ENCODE data around the gene GAREM1. TPM values are rescaled to one million over a fixed set of nuclear protein-coding genes. Genes with fewer than 3 reads are reported as not detected.

Gene GAREM1
- polyA plus RNA-seq, 1 of the 3 experiments (the other 2 are of a cell fraction), result 2.8 TPM

DNA sequence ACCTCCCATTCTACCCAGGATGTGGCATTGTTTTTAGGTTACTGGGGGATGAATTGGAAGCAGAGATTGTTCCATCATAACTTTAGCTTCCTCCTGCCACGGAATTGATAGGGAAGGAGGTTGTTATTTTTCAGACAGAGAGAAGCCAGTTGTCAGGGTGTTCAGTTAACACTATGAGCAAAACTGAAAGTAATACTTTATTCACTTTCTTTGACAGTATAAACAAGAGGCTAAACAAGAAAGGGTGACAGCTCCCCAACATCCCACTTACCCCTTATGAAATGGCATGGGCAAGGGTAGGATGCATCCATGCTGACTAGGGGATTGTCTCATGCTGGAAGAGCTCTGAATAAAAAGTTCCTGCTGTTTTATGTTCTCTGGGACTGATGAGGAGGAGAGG lies 36.4 kb upstream of the GAREM1 start:
- no peak for DNase-seq
- Histone ChIP-seq H3K9ac (no peak overlapping the region), H3K9me2 (no peaks in the 10 kb centered on the region), H3K4me3 (ENCODE audit: low read depth in 2 of 2, low read length in 1 of 2) (no peak overlapping the region), H3K36me3 (replicated peaks in 1 of 2; ENCODE audit: control insufficient read depth in 1 of 2, insufficient read depth in 2 of 2, low read length in 1 of 2) (no peaks in the 10 kb centered on the region), H3K9me3 (no peaks in the 10 kb centered on the region), H3F3A (replicated peaks; ENCODE audit: insufficient read depth) (no peaks in the 10 kb centered on the region), H3K4me2 (no peak overlapping the region), H3K27me3 (ENCODE audit: insufficient read depth) (no peaks in the 10 kb centered on the region), H3K27ac (ENCODE audit: low read depth in 2 of 2, low read length in 1 of 2) (no peak overlapping the region), H4K20me1 (ENCODE audit: insufficient read depth) (no peaks in the 10 kb centered on the region), H2AFZ (ENCODE audit: low read depth) (no peak overlapping the region), H3K79me2 (ENCODE audit: insufficient read depth) (no peaks in the 10 kb centered on the region), H3K4me1 (ENCODE audit: control insufficient read depth in 1 of 2, insufficient read depth in 2 of 2, low read depth in 1 of 2, low read length in 1 of 2) (no peaks in the 10 kb centered on the region)
- ChIA-PET POLR2A (no interaction called here), CTCF (no interaction called here)
- no peak for TF ChIP-seq TAF1 (IDR thresholded peaks at IDR 0.05; ENCODE audit: borderline replicate concordance, low read depth, low read length)
- TF ChIP-seq USF1 (IDR thresholded peaks at IDR 0.05; ENCODE audit: borderline replicate concordance, low read depth), result no peak
- TF ChIP-seq IRF3 (IDR thresholded peaks at IDR 0.05; ENCODE audit: low read depth, low read length), result no peak
- no peak for TF ChIP-seq TEAD4 (IDR thresholded peaks at IDR 0.05; ENCODE audit: borderline replicate concordance, insufficient read depth)
- TF ChIP-seq, protein P1, sequence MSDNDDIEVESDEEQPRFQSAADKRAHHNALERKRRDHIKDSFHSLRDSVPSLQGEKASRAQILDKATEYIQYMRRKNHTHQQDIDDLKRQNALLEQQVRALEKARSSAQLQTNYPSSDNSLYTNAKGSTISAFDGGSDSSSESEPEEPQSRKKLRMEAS (IDR thresholded peaks at IDR 0.05; ENCODE audit: low read depth), result no peak
- no peak for TF ChIP-seq RXRA (IDR thresholded peaks at IDR 0.05; ENCODE audit: borderline replicate concordance, low read depth)
- no peak for TF ChIP-seq NFIC (IDR thresholded peaks at IDR 0.05; ENCODE audit: borderline replicate concordance)
- TF ChIP-seq MEF2A (IDR thresholded peaks at IDR 0.05; ENCODE audit: borderline replicate concordance, low read depth), result no peak
- WGBS (ENCODE audit: low lambda C conversion rate), result 0% methylated on average over 1 of the region's 1 CpG

GRCh38 chr18:32502014-32502413 lies 31.3 kb upstream of the GAREM1 start:
- WGBS (ENCODE audit: low lambda C conversion rate), result 48% methylated on average over 4 of the region's 4 CpGs
- H3K4me2 ChIP-seq, result no peak overlapping the region
- TF ChIP-seq RCOR1 (IDR thresholded peaks at IDR 0.05; ENCODE audit: low read length) (no peak), NFIC (IDR thresholded peaks at IDR 0.05; ENCODE audit: borderline replicate concordance) (no peak), POLR2AphosphoS5 (IDR thresholded peaks at IDR 0.05; ENCODE audit: low read depth, low read length) (no peak), SIN3A (IDR thresholded peaks at IDR 0.05; ENCODE audit: borderline replicate concordance, low read depth, low read length) (no peak), REST (IDR thresholded peaks at IDR 0.05; ENCODE audit: low read depth, low read length) (no peak), USF1 (IDR thresholded peaks at IDR 0.05; ENCODE audit: borderline replicate concordance, low read depth) (no peak), TCF12 (IDR thresholded peaks at IDR 0.05) (no peak), SMC3 (IDR thresholded peaks at IDR 0.05; ENCODE audit: low read depth, low read length) (no peak), NRF1 (IDR thresholded peaks at IDR 0.05; ENCODE audit: low read depth, low read length) (no peak), FOXM1 (IDR thresholded peaks at IDR 0.05; ENCODE audit: low read depth) (no peak), IRF3 (IDR thresholded peaks at IDR 0.05; ENCODE audit: low read depth, low read length) (no peak)
- TF ChIP-seq, protein P2, sequence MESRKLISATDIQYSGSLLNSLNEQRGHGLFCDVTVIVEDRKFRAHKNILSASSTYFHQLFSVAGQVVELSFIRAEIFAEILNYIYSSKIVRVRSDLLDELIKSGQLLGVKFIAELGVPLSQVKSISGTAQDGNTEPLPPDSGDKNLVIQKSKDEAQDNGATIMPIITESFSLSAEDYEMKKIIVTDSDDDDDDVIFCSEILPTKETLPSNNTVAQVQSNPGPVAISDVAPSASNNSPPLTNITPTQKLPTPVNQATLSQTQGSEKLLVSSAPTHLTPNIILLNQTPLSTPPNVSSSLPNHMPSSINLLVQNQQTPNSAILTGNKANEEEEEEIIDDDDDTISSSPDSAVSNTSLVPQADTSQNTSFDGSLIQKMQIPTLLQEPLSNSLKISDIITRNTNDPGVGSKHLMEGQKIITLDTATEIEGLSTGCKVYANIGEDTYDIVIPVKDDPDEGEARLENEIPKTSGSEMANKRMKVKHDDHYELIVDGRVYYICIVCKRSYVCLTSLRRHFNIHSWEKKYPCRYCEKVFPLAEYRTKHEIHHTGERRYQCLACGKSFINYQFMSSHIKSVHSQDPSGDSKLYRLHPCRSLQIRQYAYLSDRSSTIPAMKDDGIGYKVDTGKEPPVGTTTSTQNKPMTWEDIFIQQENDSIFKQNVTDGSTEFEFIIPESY (IDR thresholded peaks at IDR 0.05; ENCODE audit: borderline replicate concordance, low read depth), result no peak

More at GRCh38 chr18:32502014-32502413, 31.3 kb upstream of the GAREM1 start:
- Histone ChIP-seq H3K79me2 (ENCODE audit: insufficient read depth) (no peaks in the 10 kb centered on the region), H3K9me3 (no peaks in the 10 kb centered on the region), H4K20me1 (ENCODE audit: insufficient read depth) (no peaks in the 10 kb centered on the region), H3K27me3 (ENCODE audit: insufficient read depth) (no peaks in the 10 kb centered on the region), H3K9me2 (no peaks in the 10 kb centered on the region), H3K9ac (no peak overlapping the region), H3K4me3 (ENCODE audit: low read depth in 2 of 2, low read length in 1 of 2) (no peak overlapping the region), H2AFZ (ENCODE audit: low read depth) (no peak overlapping the region), H3F3A (replicated peaks; ENCODE audit: insufficient read depth) (no peaks in the 10 kb centered on the region), H3K27ac (ENCODE audit: low read depth in 2 of 2, low read length in 1 of 2) (no peak overlapping the region), H3K4me1 (ENCODE audit: control insufficient read depth in 1 of 2, insufficient read depth in 2 of 2, low read depth in 1 of 2, low read length in 1 of 2) (no peaks in the 10 kb centered on the region), H3K36me3 (replicated peaks in 1 of 2; ENCODE audit: control insufficient read depth in 1 of 2, insufficient read depth in 2 of 2, low read length in 1 of 2) (no peaks in the 10 kb centered on the region)
- no peak for DNase-seq
- ChIA-PET POLR2A (interaction anchor here (0.6 kb wide), 1 partner anchor 393 kb away, joined by 4 read pairs; no protein-coding TSS in a partner anchor), CTCF (interaction anchor here (1.1 kb wide), 2 partner anchors 47 to 230 kb away, joined by 3 read pairs; no protein-coding TSS in a partner anchor)
